Tibial artery (tissue), 4 donors: Measurements from ENCODE around the gene XRCC4.

Experiments used
- DNase-seq, 2 donors: peaks; one replicate each; pipeline ENCODE4 v3.0.0-alpha.2; 2019
- H3K27ac ChIP-seq, 2 donors: fragments of 200-600 bp; sonication (generic) in 1 of 2; 1 replicate in 1 of 2; 2 replicates in 1 of 2; pipeline ENCODE4 v1.5.1; 2018 to 2019; ENCODE audit warnings: mild to moderate bottlenecking in 1 of 2
- H3K27me3 ChIP-seq, 2 donors: fragments of 200-600 bp; sonication (generic) in 1 of 2; one replicate each; pipeline versions ENCODE4 v1.5.1 to v1.6.0; 2016 to 2019
- H3K36me3 ChIP-seq, 3 donors: fragments of 200-600 bp; sonication (generic) in 2 of 3; one replicate each; pipeline ENCODE4 v1.5.1; 2016 to 2019; ENCODE audit warnings: mild to moderate bottlenecking in 2 of 3
- H3K4me1 ChIP-seq, 4 donors: fragments of 200-600 bp; sonication (generic) in 2 of 4; 1 replicate in 3 of 4; 2 replicates in 1 of 4; pipeline ENCODE4 v1.5.1; 2016 to 2019
- H3K4me3 ChIP-seq, 2 donors: fragments of 200-600 bp; sonication (generic) in 1 of 2; 1 replicate in 1 of 2; 2 replicates in 1 of 2; pipeline ENCODE4 v1.5.1; 2018 to 2019; ENCODE audit warnings: mild to moderate bottlenecking in 2 of 2
- H3K9me3 ChIP-seq, 3 donors: fragments of 200-600 bp; sonication (generic) in 1 of 3; one replicate each; pipeline ENCODE4 v1.5.1; 2016 to 2019
- CTCF ChIP-seq, 2 experiments: fragments of 200-600 bp in 1 of 2; fragments of 450-650 bp in 1 of 2; IDR thresholded peaks; one replicate each; pipeline ENCODE4 v1.5.1; 2017 to 2019; ENCODE audit warnings: antibody characterized with exemption in 2 of 2, mild to moderate bottlenecking in 1 of 2, moderate library complexity in 1 of 2
- intact Hi-C: fragments of 100-400 bp; cut with DNase I; formaldehyde crosslinking; loops from one replicate; pipeline ENCODE4 v1.15.0; 2023; ENCODE audit warnings: low total_unique reads

Gene XRCC4

DNA sequence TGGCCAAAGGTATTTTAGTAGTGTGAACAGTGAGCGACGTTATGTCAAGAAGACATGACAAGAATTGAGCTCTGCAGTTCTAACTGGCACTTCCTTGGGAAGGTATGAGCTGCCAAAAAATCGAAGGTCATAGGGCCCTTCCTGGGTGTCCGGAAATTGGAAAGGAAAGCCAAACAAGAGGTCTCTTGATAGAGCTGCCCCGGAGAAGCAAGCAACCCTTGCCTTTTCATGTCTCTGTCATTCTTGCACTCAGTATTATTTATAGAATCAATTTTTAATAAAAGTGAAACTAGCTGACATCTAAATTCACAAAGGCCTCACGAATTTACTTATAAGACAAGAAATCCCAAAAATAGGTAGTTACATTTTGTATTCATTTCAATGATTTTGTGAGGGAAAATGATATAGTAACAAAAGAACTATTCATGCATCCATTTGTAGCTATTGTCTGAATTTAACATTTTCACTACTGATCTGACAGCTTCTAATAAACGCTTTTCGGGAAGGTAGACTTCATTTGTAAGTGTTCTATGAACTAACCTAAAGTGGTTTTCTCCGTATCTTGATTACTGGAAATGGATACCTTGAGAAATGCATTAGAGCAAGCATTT lies 280.4 kb downstream of the XRCC4 start:
- Histone ChIP-seq H3K9me3 (peaks cover 0 to 8% (median 2%) of the 10 kb centered on the region in 3 donors), H3K4me1 (no peaks in the 10 kb centered on the region), H3K27me3 (no peaks in the 10 kb centered on the region), H3K4me3 (no peak overlapping the region), H3K27ac (no peak overlapping the region), H3K36me3 (no peaks in the 10 kb centered on the region)
- no peak for DNase-seq
- intact Hi-C loops, result no loop called here
- no peak for TF ChIP-seq CTCF (IDR thresholded peaks at IDR 0.05)

GRCh38 chr5:83360573-83360972 lies 283.2 kb downstream of the XRCC4 start:
- no peaks in the 10 kb centered on the region for H3K4me1 ChIP-seq
- no peak overlapping the region for H3K4me3 ChIP-seq
- H3K27me3 ChIP-seq, result no peaks in the 10 kb centered on the region
- DNase-seq, result no peak
- TF ChIP-seq CTCF (IDR thresholded peaks at IDR 0.05), result no peak
- intact Hi-C loops, result no loop called here
- no peak overlapping the region for H3K27ac ChIP-seq
- no peaks in the 10 kb centered on the region for H3K36me3 ChIP-seq
- H3K9me3 ChIP-seq, result peaks cover 0 to 8% (median 2%) of the 10 kb centered on the region in 3 donors

GRCh38 chr5:83362526-83362925 lies 285.2 kb downstream of the XRCC4 start:
- no peaks in the 10 kb centered on the region for H3K4me1 ChIP-seq
- no peak for TF ChIP-seq CTCF (IDR thresholded peaks at IDR 0.05)
- DNase-seq, result no peak

GRCh38 chr5:83363111-83363885 lies 286.0 kb downstream of the XRCC4 start:
- intact Hi-C loops, result no loop called here
- TF ChIP-seq CTCF (IDR thresholded peaks at IDR 0.05), result no peak
- Histone ChIP-seq H3K36me3 (no peaks in the 10 kb centered on the region), H3K4me3 (no peak overlapping the region), H3K27ac (no peak overlapping the region), H3K9me3 (peaks cover 0 to 8% (median 2%) of the 10 kb centered on the region in 3 donors), H3K27me3 (no peaks in the 10 kb centered on the region), H3K4me1 (no peaks in the 10 kb centered on the region)
- no peak for DNase-seq

More at GRCh38 chr5:83362526-83362925, 285.2 kb downstream of the XRCC4 start:
- Histone ChIP-seq H3K4me3 (no peak overlapping the region), H3K27ac (no peak overlapping the region), H3K27me3 (no peaks in the 10 kb centered on the region), H3K9me3 (peaks cover 0 to 8% (median 2%) of the 10 kb centered on the region in 3 donors), H3K36me3 (no peaks in the 10 kb centered on the region)
- intact Hi-C loops, result no loop called here

DNA sequence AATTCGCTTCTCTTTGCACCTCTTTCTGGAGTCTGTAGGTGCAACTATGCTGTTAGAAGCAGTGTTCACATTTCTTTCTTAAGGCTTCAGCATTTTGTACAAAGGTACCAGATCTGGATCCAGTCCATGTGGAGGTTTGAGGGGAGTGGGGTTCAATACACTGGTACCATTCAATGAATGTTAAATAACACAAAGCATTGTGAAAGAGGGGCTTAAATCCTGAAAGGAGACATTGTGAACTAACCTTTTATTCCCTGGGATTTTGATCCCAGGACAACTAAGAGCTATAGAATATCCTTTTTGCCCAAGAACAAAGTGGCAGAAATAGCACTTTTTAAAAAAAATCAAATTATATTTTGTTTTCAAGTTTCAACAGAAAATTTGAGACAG lies 286.5 kb downstream of the XRCC4 start:
- Histone ChIP-seq H3K27ac (no peak overlapping the region), H3K36me3 (no peaks in the 10 kb centered on the region), H3K9me3 (peaks cover 0 to 8% (median 2%) of the 10 kb centered on the region in 3 donors), H3K4me1 (no peaks in the 10 kb centered on the region), H3K27me3 (no peaks in the 10 kb centered on the region), H3K4me3 (no peak overlapping the region)
- no peak for DNase-seq
- TF ChIP-seq CTCF (IDR thresholded peaks at IDR 0.05), result no peak
- intact Hi-C loops, result no loop called here
